ENCODE data around the gene PCMT1.
A peak's percentile ranks its signal among the peaks of the same experiment; 100 is the strongest.
"Not testable (repeated sequence)": the region's sequence is repeated elsewhere in the genome, so short reads cannot be mapped to it uniquely, and the experiment has no call there.

PCMT1 gene

GRCh38 chr6:149813351-149813750 is 63.8 kb downstream of the PCMT1 start:
- no peak for DNase-seq

DNA sequence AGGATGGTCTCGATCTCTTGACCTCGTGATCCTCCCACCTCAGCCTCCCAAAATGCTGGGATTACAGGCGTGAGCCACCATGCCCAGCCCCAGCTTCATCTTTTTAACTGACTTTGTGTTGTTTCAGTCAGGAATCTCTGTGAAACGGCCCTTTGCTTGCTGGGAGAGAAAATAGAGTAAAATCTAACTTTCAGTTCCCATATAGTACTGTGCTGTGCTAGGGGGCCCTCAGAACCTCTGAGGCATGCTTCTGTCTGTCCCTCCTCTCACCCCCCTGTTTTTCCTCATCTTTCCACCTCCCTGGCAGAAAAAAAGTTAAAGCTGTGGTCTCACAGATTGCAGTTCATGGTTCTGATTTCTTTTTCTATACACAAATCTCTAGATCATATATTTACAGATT is 66.2 kb downstream of the PCMT1 start:
- DNase-seq = no peak

GRCh38 chr6:149820506-149820905 is 71.0 kb downstream of the PCMT1 start:
- DNase-seq = no peak

GRCh38 chr6:149821492-149821891 is 72.0 kb downstream of the PCMT1 start:
- no peak for DNase-seq

DNA sequence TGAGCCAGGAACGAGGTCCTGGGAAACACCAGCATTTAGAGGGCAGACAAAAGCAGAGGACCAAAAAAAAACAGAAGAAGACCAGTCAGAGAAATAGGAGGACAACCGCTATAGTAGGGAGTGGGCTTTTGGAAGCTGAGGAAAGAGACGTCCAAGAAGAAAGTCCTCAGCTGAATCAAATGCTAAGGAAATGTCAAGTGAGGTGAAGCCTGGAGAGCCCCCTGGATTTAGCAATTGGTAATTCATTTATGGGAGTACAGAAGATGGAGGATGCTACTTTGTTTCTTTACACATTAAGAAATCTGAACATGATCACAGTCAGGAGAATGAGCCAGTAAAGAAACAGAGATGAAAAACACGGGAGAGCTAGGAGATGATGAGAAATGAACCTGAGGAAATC is 73.5 kb downstream of the PCMT1 start:
- DNase-seq = no peak

- no peak for DNase-seq
These were observed 75.8 kb downstream of the PCMT1 start for GRCh38 chr6:149825292-149825691.

GRCh38 chr6:149830731-149831307 is 81.3 kb downstream of the PCMT1 start:
- peak in 2 of 58 donors; percentile 42 to 66 for DNase-seq

DNA sequence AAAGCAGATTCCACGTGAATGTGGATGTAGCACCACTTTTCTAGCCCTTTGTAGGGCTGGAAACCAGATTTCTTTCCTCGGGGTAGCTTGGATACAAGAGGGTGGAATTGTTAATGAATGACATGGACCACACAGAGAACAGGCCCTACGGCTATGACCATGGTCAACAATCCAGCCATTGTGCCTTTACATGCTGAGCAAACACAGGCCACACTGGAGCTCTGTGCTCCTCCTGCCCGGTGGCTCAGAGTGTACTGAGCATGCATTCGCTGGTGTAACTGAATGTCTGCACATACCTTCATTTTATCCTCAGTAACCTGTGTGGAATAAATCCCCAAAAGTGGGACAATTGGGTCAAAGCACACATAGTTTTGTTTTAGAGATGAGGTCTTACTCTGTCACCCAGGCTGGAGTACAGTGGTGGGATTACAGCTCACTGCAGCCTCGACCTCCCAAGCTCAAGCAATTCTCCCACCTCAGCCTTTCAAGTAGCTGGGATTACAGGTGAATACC is 81.8 kb downstream of the PCMT1 start:
- peak in 37 of 58 donors; percentile 8 to 81 (median 49) for DNase-seq

DNA sequence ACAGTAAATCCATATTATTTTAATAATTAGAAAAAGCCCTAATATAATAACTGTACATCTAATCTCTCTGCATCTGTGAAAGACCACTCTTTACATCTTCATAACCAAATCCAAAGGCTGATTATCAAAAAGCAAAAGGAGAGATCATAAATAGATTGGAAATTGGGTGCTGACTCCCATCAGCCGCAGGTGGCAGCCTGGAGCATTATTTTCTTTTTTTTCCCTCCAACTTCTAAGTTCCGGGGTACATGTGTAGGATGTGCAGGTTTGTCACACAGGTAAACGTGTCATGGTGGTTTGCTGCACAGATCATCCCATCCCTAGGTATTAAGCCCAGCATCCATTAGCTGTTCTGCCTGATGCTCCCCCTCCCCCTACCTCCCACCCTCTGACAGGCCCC is 84.1 kb downstream of the PCMT1 start:
- DNase-seq = no peak

DNA sequence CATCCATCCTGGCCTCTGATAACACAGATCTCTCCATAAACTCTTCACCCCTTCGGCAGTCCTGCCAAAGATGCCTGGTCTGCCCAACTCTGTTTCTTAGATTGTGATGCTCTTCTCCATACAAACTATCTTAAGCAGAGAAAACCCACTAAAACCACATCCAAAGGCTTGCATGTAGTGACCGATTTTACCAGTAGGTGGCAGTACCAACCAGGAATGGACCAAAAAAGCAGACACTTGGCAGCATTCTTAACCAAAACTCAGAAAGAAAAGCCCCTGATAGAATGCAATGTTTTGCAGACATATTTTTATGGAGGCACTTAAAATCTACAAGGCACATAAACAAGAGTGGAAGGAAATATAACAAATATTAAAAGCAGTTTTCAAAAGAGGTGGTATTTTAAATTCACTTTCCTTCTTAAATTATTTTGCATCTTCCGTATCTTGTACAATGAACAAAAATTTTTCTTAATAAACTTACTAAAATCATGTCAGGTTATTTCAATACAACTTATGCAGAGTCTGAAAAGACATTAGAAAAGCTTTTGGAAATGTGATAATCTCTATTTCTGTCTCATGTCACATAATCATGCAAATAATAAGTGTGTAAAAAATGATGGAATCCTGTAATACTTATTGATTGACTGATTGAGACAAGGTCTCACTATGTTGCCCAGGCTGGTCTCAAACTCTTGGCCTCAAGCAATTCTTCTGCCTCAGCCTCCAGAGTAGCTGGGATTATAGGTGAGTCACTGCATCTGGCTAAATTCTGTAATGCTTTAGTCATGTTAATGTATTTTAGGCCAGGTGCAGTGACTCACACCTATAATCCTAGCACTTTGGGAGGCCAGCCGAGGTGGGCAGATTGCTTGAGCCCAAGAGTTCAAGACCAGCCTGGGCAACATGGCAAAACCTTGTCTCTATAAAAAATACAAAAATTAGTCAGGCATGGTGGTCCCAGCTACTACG is 85.3 kb downstream of the PCMT1 start:
- peak in 40 of 58 donors; percentile 6 to 70 (median 30) for DNase-seq

DNA sequence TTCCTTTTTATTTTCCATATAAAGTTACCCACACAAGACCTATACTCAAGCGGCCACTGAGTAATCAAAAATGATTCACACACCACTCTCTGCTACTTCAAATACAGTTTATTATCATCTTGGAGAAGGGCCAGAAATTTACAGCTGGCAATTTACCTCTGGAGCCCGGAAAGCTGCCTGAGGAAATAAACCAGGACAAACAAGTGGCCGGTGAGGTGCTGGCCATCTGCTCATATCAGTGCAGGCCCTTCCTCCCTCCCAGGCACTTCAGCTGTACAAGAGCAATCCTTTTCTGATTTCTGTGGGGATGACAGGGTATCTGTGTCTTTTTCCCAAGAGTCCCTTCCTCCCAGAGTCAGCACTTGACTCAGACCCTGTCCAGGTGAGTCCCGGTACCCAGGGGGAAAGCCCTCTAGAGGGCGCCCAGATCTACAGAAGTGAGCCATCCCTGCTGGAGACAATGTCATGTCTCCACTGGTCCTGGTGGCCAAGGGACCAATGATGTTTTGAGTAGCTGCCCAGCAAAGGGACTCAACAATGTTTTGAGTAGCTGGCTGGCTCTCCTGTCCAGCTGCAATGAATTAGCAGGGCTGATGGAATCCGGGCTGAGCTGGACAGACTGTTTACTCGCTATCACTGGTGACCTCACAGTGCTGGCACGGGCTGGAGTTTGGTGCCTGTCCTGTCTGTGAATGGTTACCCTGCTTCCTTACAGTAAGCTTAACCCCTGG is 91.0 kb downstream of the PCMT1 start:
- peak in 30 of 58 donors; percentile 6 to 83 (median 34) for DNase-seq

GRCh38 chr6:149842331-149842730 is 92.8 kb downstream of the PCMT1 start:
- DNase-seq = no peak

DNA sequence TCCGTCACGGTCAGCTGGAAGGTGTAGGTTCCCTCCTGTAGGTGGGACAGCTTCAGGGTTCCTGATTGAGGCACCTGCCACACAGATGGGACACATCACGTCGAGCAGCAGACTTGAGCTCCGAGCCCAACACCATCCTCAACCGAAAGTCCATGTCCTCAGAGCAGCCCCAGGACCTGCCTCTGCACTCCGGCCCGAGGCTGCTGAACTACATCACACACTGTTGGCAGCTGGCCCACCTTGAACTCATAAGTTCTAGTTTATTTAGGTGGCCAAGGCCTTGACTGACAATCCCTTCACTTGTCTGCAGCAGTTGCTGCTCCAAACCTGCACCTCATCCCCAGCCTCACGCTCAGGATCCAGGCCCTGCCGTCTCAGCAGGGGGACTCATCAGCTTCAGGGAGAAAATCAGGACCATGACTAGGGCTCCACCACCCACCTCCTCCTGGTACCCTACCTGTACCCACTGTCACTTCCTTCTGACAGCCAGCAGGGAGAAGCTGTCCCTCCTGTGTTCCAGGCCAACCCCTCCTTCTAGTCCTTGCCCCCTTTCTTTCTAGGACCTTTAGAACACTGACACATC is 93.6 kb downstream of the PCMT1 start:
- DNase-seq = peak in 1 of 58 donors; percentile 50

DNA sequence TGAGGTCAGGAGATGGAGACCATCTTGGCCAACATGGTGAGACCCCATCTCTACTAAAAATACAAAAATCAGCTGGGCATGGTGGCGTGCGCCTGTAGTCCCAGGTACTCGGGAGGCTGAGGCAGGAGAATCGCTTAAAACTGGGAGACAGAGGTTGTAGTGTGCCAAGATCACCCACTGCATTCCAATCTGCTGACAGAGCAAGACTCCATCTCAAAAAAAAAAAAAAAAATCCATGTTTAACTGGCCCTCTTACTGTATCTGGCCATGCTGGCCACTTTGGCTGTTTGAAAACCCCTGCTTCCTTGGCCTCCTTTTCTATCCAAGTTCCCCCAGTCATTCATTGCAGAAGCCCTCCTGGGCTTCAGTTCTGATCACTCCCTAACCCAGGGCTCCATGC is 94.5 kb downstream of the PCMT1 start:
- DNase-seq = not testable (repeated sequence)

GRCh38 chr6:149844480-149844879 is 94.9 kb downstream of the PCMT1 start:
- no peak for DNase-seq

GRCh38 chr6:149845549-149845948 is 96.0 kb downstream of the PCMT1 start:
- DNase-seq = no peak

GRCh38 chr6:149846321-149846720 is 96.8 kb downstream of the PCMT1 start:
- DNase-seq = peak in 28 of 58 donors; percentile 4 to 57 (median 23)

DNA sequence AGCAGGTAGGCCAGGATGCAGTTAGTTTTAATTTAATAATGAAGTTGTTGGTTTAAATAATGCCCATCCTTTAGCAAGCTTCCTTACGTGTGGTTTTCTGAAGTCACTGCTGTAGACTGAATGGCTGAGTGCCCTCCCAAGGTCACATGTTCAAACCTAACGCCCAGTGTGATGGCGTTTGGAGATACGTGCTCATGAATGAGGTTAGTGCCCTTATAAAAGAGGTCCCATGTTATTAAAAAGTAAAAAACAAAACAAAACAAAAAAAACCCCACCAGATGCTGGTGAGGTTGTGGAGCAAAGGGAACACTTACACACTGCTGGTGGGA is 98.4 kb downstream of the PCMT1 start:
- DNase-seq = no peak

DNA sequence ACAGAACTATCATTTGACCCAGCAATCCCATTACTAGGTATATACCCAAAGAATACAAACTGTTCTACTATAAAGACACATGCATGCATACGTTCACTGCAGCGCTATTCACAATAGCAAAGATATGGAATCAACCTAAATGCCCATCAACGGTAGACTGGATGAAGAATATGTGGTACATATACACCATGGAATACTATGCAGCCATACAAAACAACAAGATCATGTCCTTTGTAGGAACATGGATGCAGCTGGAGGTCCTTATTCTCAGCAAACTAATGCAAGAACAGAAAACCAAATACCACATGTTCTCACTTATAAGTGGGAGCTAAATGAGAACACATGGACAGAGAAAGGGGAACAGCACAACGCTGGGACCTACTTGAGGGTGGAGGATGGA is 98.8 kb downstream of the PCMT1 start:
- not testable (repeated sequence) for DNase-seq

DNA sequence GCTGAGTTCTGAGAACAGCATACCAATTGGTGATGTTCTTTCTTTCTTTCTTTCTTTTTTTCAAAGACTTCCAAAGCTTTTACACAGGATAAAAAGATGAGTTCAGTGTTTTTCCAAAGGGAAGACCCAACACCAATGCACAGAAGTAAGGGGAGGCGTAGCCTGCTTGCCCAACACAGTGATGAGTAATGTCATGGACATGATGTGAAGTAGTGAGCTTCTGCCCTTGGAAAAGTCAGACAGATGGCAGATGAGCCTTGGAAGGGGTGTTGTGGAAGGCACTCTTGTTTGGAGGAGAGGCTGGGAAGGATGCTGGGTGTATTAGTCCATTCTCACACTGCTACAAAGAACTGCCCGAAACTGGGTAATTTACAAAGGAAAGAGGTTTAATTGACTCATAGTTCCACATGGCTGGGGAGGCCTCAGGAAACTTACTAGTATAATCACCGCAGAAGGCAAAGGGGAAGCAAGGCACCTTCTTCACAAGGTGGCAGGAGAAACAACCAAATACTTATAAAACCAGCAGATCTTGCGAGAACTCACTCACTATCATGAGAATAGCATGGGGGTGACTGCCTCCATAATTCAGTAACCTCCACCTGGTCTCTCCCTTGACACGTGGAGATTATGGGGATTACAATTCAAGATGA is 102.0 kb downstream of the PCMT1 start:
- DNase-seq = peak in 1 of 58 donors; percentile 14

- DNase-seq = no peak
These were observed 102.6 kb downstream of the PCMT1 start for GRCh38 chr6:149852180-149852579.

Data from anterior cingulate cortex (tissue), 58 donors.